Right atrium auricular region (tissue), 2 donors: ENCODE data around the gene PLD5. TPM values are rescaled to one million over a fixed set of nuclear protein-coding genes. Genes with fewer than 3 reads are reported as not detected.

Experiments used
- DNase-seq: peaks from one replicate; pipeline ENCODE4 v3.0.0-alpha.2; 2019; ENCODE audit warnings: low spot score
- H3K27ac ChIP-seq, 2 donors: fragments of 200-600 bp; sonication (generic); 1 replicate in 1 of 2; 2 replicates in 1 of 2; pipeline ENCODE4 v1.5.1; 2016 to 2019
- H3K27me3 ChIP-seq, 2 donors: fragments of 200-600 bp; sonication (generic); one replicate each; pipeline versions ENCODE4 v1.5.1 to v1.6.0; 2017 to 2019
- H3K36me3 ChIP-seq: fragments of 200-600 bp; sonication (generic); one replicate; pipeline ENCODE4 v1.5.1; 2016
- H3K4me1 ChIP-seq, 2 donors: fragments of 200-600 bp; sonication (generic); one replicate each; pipeline versions ENCODE4 v1.5.1 to v1.6.0; 2017 to 2019
- H3K4me3 ChIP-seq, 2 donors: fragments of 200-600 bp; sonication (generic); 1 replicate in 1 of 2; 2 replicates in 1 of 2; pipeline ENCODE4 v1.5.1; 2017 to 2019; ENCODE audit warnings: mild to moderate bottlenecking in 1 of 2, moderate library complexity in 1 of 2
- H3K9me3 ChIP-seq, 2 donors: fragments of 200-600 bp; sonication (generic); one replicate each; pipeline ENCODE4 v1.5.1; 2019
- CTCF ChIP-seq, 2 donors: fragments of 200-600 bp; sonication (generic); IDR thresholded peaks; one replicate each; pipeline ENCODE4 v1.5.1; 2019; ENCODE audit warnings: antibody characterized with exemption in 2 of 2
- total RNA-seq, 2 donors: library from RNA; depleted of rRNA; stranded (reverse); fragments of >200 nt; gene quantifications; one replicate each; pipeline ENCODE4 v1.1.0, GENCODE V29; 2016

The PLD5 gene
- total RNA-seq, 2 donors from 2014 or later: 0.12 to 0.19 TPM

GRCh38 chr1:242535986-242536385 lies 11.5 kb upstream of the PLD5 start:
- Histone ChIP-seq H3K9me3 (no peaks in the 10 kb centered on the region), H3K4me1 (no peaks in the 10 kb centered on the region), H3K36me3 (no peaks in the 10 kb centered on the region), H3K27ac (no peak overlapping the region), H3K27me3 (no peaks in the 10 kb centered on the region), H3K4me3 (no peak overlapping the region)
- no peak for DNase-seq
- TF ChIP-seq CTCF (IDR thresholded peaks at IDR 0.05): no peak

GRCh38 chr1:242534753-242535152 lies 10.3 kb upstream of the PLD5 start:
- no peaks in the 10 kb centered on the region for H3K9me3 ChIP-seq
- H3K27ac ChIP-seq: no peak overlapping the region
- no peak overlapping the region for H3K4me3 ChIP-seq
- no peak for DNase-seq
- H3K36me3 ChIP-seq: no peaks in the 10 kb centered on the region
- H3K27me3 ChIP-seq: no peaks in the 10 kb centered on the region
- H3K4me1 ChIP-seq: no peaks in the 10 kb centered on the region
- no peak for TF ChIP-seq CTCF (IDR thresholded peaks at IDR 0.05)

- no peak for DNase-seq
- Histone ChIP-seq H3K27me3 (no peaks in the 10 kb centered on the region), H3K27ac (no peak overlapping the region), H3K4me3 (no peak overlapping the region), H3K36me3 (no peaks in the 10 kb centered on the region), H3K9me3 (no peaks in the 10 kb centered on the region), H3K4me1 (no peaks in the 10 kb centered on the region)
- TF ChIP-seq CTCF (IDR thresholded peaks at IDR 0.05): no peak
These were observed 6.3 kb upstream of the PLD5 start for GRCh38 chr1:242530761-242531160.

GRCh38 chr1:242525769-242526168 lies 1.3 kb upstream of the PLD5 start:
- H3K4me3 ChIP-seq: no peak overlapping the region
- peaks cover 4 to 16% of the 10 kb centered on the region in 2 donors for H3K27me3 ChIP-seq

GRCh38 chr1:242525360-242525722 lies 844 bp upstream of the PLD5 start:
- Histone ChIP-seq H3K9me3 (no peaks in the 10 kb centered on the region), H3K27ac (no peak overlapping the region), H3K4me1 (peaks cover 0 to 19% of the 10 kb centered on the region in 2 donors), H3K27me3 (peaks cover 4 to 16% of the 10 kb centered on the region in 2 donors), H3K36me3 (no peaks in the 10 kb centered on the region), H3K4me3 (peak overlapping the region in 1 of 2 donors; percentile 41)
- no peak for DNase-seq
- no peak for TF ChIP-seq CTCF (IDR thresholded peaks at IDR 0.05)

More at GRCh38 chr1:242525769-242526168, 1.3 kb upstream of the PLD5 start:
- no peak for TF ChIP-seq CTCF (IDR thresholded peaks at IDR 0.05)
- Histone ChIP-seq H3K36me3 (no peaks in the 10 kb centered on the region), H3K4me1 (peaks cover 0 to 19% of the 10 kb centered on the region in 2 donors), H3K9me3 (no peaks in the 10 kb centered on the region), H3K27ac (no peak overlapping the region)
- no peak for DNase-seq
